Colonic mucosa (tissue), 4 donors: Measurements from ENCODE around the gene NOP16. TPM values are rescaled to one million over a fixed set of nuclear protein-coding genes. Genes with fewer than 3 reads are reported as not detected.

ENCODE experiments used
- DNase-seq: peaks from one replicate; pipeline ENCODE4 v3.0.0-alpha.2; 2020
- H3K27ac ChIP-seq: fragments of 200-600 bp; one replicate; pipeline ENCODE4 v1.8.0; 2021
- H3K27me3 ChIP-seq: fragments of 200-600 bp; one replicate; pipeline ENCODE4 v1.8.0; 2021
- H3K36me3 ChIP-seq: fragments of 200-600 bp; one replicate; pipeline ENCODE4 v1.8.0; 2021
- H3K4me1 ChIP-seq: fragments of 200-600 bp; one replicate; pipeline ENCODE4 v1.8.0; 2021; ENCODE audit warnings: mild to moderate bottlenecking
- H3K4me3 ChIP-seq: fragments of 200-600 bp; one replicate; pipeline ENCODE4 v1.8.0; 2021
- H3K9ac ChIP-seq, 2 donors: one replicate each; pipeline ENCODE4 v1.7.0; 2013; ENCODE audit warnings: control low read depth in 2 of 2, low read depth in 2 of 2, low read length in 2 of 2
- H3K9me3 ChIP-seq: fragments of 200-600 bp; one replicate; pipeline ENCODE4 v1.8.0; 2021
- intact Hi-C: fragments of 100-400 bp; cut with DNase I; formaldehyde crosslinking; loops from one replicate; pipeline ENCODE4 v1.14.1; 2022
- total RNA-seq, 2 donors: library from RNA; stranded (reverse); fragmentation: NEBNext Ultra II Directional in 1 of 2; extraction: Animal tissue kit (Norgen Biotek cat#: 25700) in 1 of 2; gene quantifications; one replicate each; pipeline ENCODE4 v1.2.1, GENCODE V29; 2021
- TF ChIP-seq, protein P1 (sequence below): fragments of 200-600 bp; IDR thresholded peaks from one replicate; pipeline ENCODE4 v1.8.0; 2022; ENCODE audit warnings: antibody characterized with exemption, mild to moderate bottlenecking
- donor health status: healthy.
- donor health status: DM: no; HTN: no; CAD: no.
- donor health status: DM: no; HTN: no; CAD: no.

The NOP16 gene
- total RNA-seq, 2 donors from 2014 or later = 17.1 to 45.7 TPM

GRCh38 chr5:176369934-176370711 is 18.3 kb downstream of the NOP16 start:
- TF ChIP-seq, protein P1, sequence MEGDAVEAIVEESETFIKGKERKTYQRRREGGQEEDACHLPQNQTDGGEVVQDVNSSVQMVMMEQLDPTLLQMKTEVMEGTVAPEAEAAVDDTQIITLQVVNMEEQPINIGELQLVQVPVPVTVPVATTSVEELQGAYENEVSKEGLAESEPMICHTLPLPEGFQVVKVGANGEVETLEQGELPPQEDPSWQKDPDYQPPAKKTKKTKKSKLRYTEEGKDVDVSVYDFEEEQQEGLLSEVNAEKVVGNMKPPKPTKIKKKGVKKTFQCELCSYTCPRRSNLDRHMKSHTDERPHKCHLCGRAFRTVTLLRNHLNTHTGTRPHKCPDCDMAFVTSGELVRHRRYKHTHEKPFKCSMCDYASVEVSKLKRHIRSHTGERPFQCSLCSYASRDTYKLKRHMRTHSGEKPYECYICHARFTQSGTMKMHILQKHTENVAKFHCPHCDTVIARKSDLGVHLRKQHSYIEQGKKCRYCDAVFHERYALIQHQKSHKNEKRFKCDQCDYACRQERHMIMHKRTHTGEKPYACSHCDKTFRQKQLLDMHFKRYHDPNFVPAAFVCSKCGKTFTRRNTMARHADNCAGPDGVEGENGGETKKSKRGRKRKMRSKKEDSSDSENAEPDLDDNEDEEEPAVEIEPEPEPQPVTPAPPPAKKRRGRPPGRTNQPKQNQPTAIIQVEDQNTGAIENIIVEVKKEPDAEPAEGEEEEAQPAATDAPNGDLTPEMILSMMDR = no peak
- H3K9ac ChIP-seq = no peak overlapping the region
- H3K4me1 ChIP-seq = no peaks in the 10 kb centered on the region
- intact Hi-C loops = no loop called here
- no peak overlapping the region for H3K4me3 ChIP-seq
- DNase-seq = no peak
- H3K27ac ChIP-seq = no peak overlapping the region
- no peaks in the 10 kb centered on the region for H3K9me3 ChIP-seq
- H3K36me3 ChIP-seq = no peaks in the 10 kb centered on the region
- H3K27me3 ChIP-seq = no peaks in the 10 kb centered on the region

GRCh38 chr5:176368726-176369125 is 19.7 kb downstream of the NOP16 start:
- H3K36me3 ChIP-seq = no peaks in the 10 kb centered on the region
- intact Hi-C loops = no loop called here

GRCh38 chr5:176366232-176366894 is 22.0 kb downstream of the NOP16 start:
- H3K27ac ChIP-seq = no peak overlapping the region
- H3K9ac ChIP-seq = peak overlapping the region; percentile 19 to 78

More at GRCh38 chr5:176368726-176369125, 19.7 kb downstream of the NOP16 start:
- H3K4me1 ChIP-seq = no peaks in the 10 kb centered on the region
- no peak overlapping the region for H3K4me3 ChIP-seq
- TF ChIP-seq, protein P1 = no peak
- H3K27me3 ChIP-seq = no peaks in the 10 kb centered on the region
- no peaks in the 10 kb centered on the region for H3K9me3 ChIP-seq
- DNase-seq = no peak
- no peak overlapping the region for H3K27ac ChIP-seq
- H3K9ac ChIP-seq = no peak overlapping the region

GRCh38 chr5:176365351-176366231 is 22.8 kb downstream of the NOP16 start, which contains the start of gene ARL10:
TSS of gene ARL10 (plus strand) at chr5:176365487. CDS start at chr5:176365564, 77 bp downstream.
- H3K9ac ChIP-seq = peak within 1 kb of the TSS; percentile 54 to 78
- H3K27me3 ChIP-seq = no peaks in the 10 kb centered on the region
- intact Hi-C loops = no loop called here
- H3K9me3 ChIP-seq = no peaks in the 10 kb centered on the region
- TF ChIP-seq, protein P1 = no peak
- H3K36me3 ChIP-seq = no peaks in the 10 kb centered on the region
- DNase-seq = peak; percentile 39
- no peaks in the 10 kb centered on the region for H3K4me1 ChIP-seq
- H3K4me3 ChIP-seq = peak within 1 kb of the TSS; percentile 82
- H3K27ac ChIP-seq = peak within 1 kb of the TSS; percentile 61

More at GRCh38 chr5:176366232-176366894, 22.0 kb downstream of the NOP16 start:
- intact Hi-C loops = no loop called here
- Histone ChIP-seq H3K9me3 (no peaks in the 10 kb centered on the region), H3K36me3 (no peaks in the 10 kb centered on the region), H3K4me1 (no peaks in the 10 kb centered on the region), H3K27me3 (no peaks in the 10 kb centered on the region), H3K4me3 (peak overlapping the region; percentile 82)
- DNase-seq = no peak
- TF ChIP-seq, protein P1 = no peak

DNA sequence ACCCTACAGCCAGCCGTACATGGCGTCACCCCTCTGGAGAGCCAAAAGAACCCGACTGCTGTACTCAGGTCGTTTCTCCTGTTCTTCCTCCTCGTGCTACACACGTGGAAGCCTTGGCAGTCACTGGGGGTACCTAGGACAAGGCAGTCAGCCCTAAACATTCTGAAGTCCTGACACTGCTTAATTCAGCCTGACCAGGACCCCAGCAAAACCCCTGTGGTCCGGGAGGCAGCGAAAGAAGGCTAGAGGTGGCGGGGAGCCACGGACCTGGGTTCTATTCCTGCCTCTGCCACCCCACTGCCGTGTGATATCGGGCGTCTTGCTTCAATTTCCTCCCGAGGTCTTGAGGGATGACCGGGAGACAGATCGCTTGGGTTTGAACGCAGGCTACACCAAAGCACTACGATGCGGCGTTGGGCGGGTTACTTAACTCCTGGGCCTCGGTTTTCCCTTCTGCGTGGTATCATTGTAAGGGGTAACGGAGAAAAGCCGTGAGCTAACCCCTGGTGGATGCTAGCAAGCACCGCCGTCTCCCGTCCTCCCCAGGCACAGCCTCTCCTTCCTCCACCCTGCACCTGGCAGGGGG is 23.5 kb downstream of the NOP16 start:
- intact Hi-C loops = no loop called here
- no peaks in the 10 kb centered on the region for H3K9me3 ChIP-seq
- H3K9ac ChIP-seq = peak overlapping the region; percentile 54 to 78
- DNase-seq = no peak
- peak overlapping the region; percentile 82 for H3K4me3 ChIP-seq
- H3K36me3 ChIP-seq = no peaks in the 10 kb centered on the region
- TF ChIP-seq, protein P1 = no peak
- H3K4me1 ChIP-seq = no peaks in the 10 kb centered on the region
- no peaks in the 10 kb centered on the region for H3K27me3 ChIP-seq
- peak overlapping the region; percentile 61 for H3K27ac ChIP-seq
